ENCODE measurements around the gene ETV3L.

The ETV3L gene

DNA sequence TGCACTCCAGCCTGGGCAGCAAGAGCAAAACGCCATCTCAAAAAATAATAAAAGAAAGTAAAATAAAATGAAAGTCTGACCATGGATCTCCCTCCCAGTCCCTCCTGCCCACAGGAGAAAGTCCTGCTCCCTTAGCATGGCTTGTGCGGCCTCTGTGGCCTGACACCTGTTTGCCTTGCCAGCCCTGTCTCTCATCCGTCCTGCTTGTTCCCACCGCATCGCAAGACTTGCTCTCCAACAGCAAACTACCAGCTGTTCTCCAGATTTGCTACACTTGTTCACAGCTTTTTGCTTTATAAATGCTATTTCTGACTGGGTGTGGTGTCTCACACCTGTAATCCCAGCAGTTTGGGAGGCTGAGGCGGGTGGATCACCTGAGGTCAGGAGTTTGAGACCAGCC, 2.7 kb downstream of the ETV3L start:
- H3K4me3 ChIP-seq (ENCODE audit: insufficient read depth, low read depth, low read length, poor library complexity, severe bottlenecking), result no peak overlapping the region
- no peak for DNase-seq
- no peaks in the 10 kb centered on the region for H3K36me3 ChIP-seq (ENCODE audit: control insufficient read depth, insufficient read depth, low read length)
- H3K27ac ChIP-seq (ENCODE audit: insufficient read depth, low read length, poor library complexity, severe bottlenecking), result no peak overlapping the region
- no peaks in the 10 kb centered on the region for H3K9me3 ChIP-seq (ENCODE audit: control insufficient read depth, low read length)
- no peaks in the 10 kb centered on the region for H3K4me1 ChIP-seq (ENCODE audit: control insufficient read depth, insufficient read depth, low read length, poor library complexity, severe bottlenecking)
- H3K27me3 ChIP-seq (replicated peaks; ENCODE audit: control insufficient read depth, insufficient read depth, low read length, poor library complexity, severe bottlenecking), result no peaks in the 10 kb centered on the region

GRCh38 chr1:157095551-157095950, 4.1 kb downstream of the ETV3L start:
- Histone ChIP-seq H3K27me3 (replicated peaks; ENCODE audit: control insufficient read depth, insufficient read depth, low read length, poor library complexity, severe bottlenecking) (no peaks in the 10 kb centered on the region), H3K9me3 (ENCODE audit: control insufficient read depth, low read length) (no peaks in the 10 kb centered on the region), H3K27ac (ENCODE audit: insufficient read depth, low read length, poor library complexity, severe bottlenecking) (no peak overlapping the region), H3K4me1 (ENCODE audit: control insufficient read depth, insufficient read depth, low read length, poor library complexity, severe bottlenecking) (no peaks in the 10 kb centered on the region), H3K36me3 (ENCODE audit: control insufficient read depth, insufficient read depth, low read length) (no peaks in the 10 kb centered on the region), H3K4me3 (ENCODE audit: insufficient read depth, low read depth, low read length, poor library complexity, severe bottlenecking) (no peak overlapping the region)
- no peak for DNase-seq

- peaks cover 3% of the 10 kb centered on the region for H3K4me1 ChIP-seq (ENCODE audit: control insufficient read depth, insufficient read depth, low read length, poor library complexity, severe bottlenecking)
- H3K27ac ChIP-seq (ENCODE audit: insufficient read depth, low read length, poor library complexity, severe bottlenecking), result no peak overlapping the region
- no peak overlapping the region for H3K4me3 ChIP-seq (ENCODE audit: insufficient read depth, low read depth, low read length, poor library complexity, severe bottlenecking)
- no peak for DNase-seq
- H3K27me3 ChIP-seq (replicated peaks; ENCODE audit: control insufficient read depth, insufficient read depth, low read length, poor library complexity, severe bottlenecking), result no peaks in the 10 kb centered on the region
- no peaks in the 10 kb centered on the region for H3K36me3 ChIP-seq (ENCODE audit: control insufficient read depth, insufficient read depth, low read length)
- no peaks in the 10 kb centered on the region for H3K9me3 ChIP-seq (ENCODE audit: control insufficient read depth, low read length)
These were observed 4.5 kb downstream of the ETV3L start for GRCh38 chr1:157095091-157095490.

- no peaks in the 10 kb centered on the region for H3K27me3 ChIP-seq (replicated peaks; ENCODE audit: control insufficient read depth, insufficient read depth, low read length, poor library complexity, severe bottlenecking)
These were observed 6.8 kb downstream of the ETV3L start for GRCh38 chr1:157092831-157093230.

GRCh38 chr1:157091668-157092273, 7.8 kb downstream of the ETV3L start:
- H3K4me1 ChIP-seq (ENCODE audit: control insufficient read depth, insufficient read depth, low read length, poor library complexity, severe bottlenecking), result peaks cover 5% of the 10 kb centered on the region
- H3K27ac ChIP-seq (ENCODE audit: insufficient read depth, low read length, poor library complexity, severe bottlenecking), result no peak overlapping the region
- no peaks in the 10 kb centered on the region for H3K9me3 ChIP-seq (ENCODE audit: control insufficient read depth, low read length)
- H3K27me3 ChIP-seq (replicated peaks; ENCODE audit: control insufficient read depth, insufficient read depth, low read length, poor library complexity, severe bottlenecking), result no peaks in the 10 kb centered on the region
- H3K4me3 ChIP-seq (ENCODE audit: insufficient read depth, low read depth, low read length, poor library complexity, severe bottlenecking), result no peak overlapping the region
- no peak for DNase-seq
- no peaks in the 10 kb centered on the region for H3K36me3 ChIP-seq (ENCODE audit: control insufficient read depth, insufficient read depth, low read length)

More at GRCh38 chr1:157092831-157093230, 6.8 kb downstream of the ETV3L start:
- H3K9me3 ChIP-seq (ENCODE audit: control insufficient read depth, low read length), result no peaks in the 10 kb centered on the region
- no peak for DNase-seq
- no peak overlapping the region for H3K4me3 ChIP-seq (ENCODE audit: insufficient read depth, low read depth, low read length, poor library complexity, severe bottlenecking)
- H3K36me3 ChIP-seq (ENCODE audit: control insufficient read depth, insufficient read depth, low read length), result no peaks in the 10 kb centered on the region
- no peak overlapping the region for H3K27ac ChIP-seq (ENCODE audit: insufficient read depth, low read length, poor library complexity, severe bottlenecking)
- peaks cover 5% of the 10 kb centered on the region for H3K4me1 ChIP-seq (ENCODE audit: control insufficient read depth, insufficient read depth, low read length, poor library complexity, severe bottlenecking)

GRCh38 chr1:157091186-157091585, 8.4 kb downstream of the ETV3L start:
- Histone ChIP-seq H3K4me1 (ENCODE audit: control insufficient read depth, insufficient read depth, low read length, poor library complexity, severe bottlenecking) (peaks cover 5% of the 10 kb centered on the region), H3K4me3 (ENCODE audit: insufficient read depth, low read depth, low read length, poor library complexity, severe bottlenecking) (no peak overlapping the region), H3K36me3 (ENCODE audit: control insufficient read depth, insufficient read depth, low read length) (no peaks in the 10 kb centered on the region), H3K9me3 (ENCODE audit: control insufficient read depth, low read length) (no peaks in the 10 kb centered on the region), H3K27me3 (replicated peaks; ENCODE audit: control insufficient read depth, insufficient read depth, low read length, poor library complexity, severe bottlenecking) (no peaks in the 10 kb centered on the region), H3K27ac (ENCODE audit: insufficient read depth, low read length, poor library complexity, severe bottlenecking) (no peak overlapping the region)
- no peak for DNase-seq

- H3K4me3 ChIP-seq (ENCODE audit: insufficient read depth, low read depth, low read length, poor library complexity, severe bottlenecking), result no peak overlapping the region
- no peaks in the 10 kb centered on the region for H3K36me3 ChIP-seq (ENCODE audit: control insufficient read depth, insufficient read depth, low read length)
- no peaks in the 10 kb centered on the region for H3K9me3 ChIP-seq (ENCODE audit: control insufficient read depth, low read length)
- no peak for DNase-seq
- no peaks in the 10 kb centered on the region for H3K27me3 ChIP-seq (replicated peaks; ENCODE audit: control insufficient read depth, insufficient read depth, low read length, poor library complexity, severe bottlenecking)
- peaks cover 5% of the 10 kb centered on the region for H3K4me1 ChIP-seq (ENCODE audit: control insufficient read depth, insufficient read depth, low read length, poor library complexity, severe bottlenecking)
- H3K27ac ChIP-seq (ENCODE audit: insufficient read depth, low read length, poor library complexity, severe bottlenecking), result no peak overlapping the region
These were observed 8.8 kb downstream of the ETV3L start for GRCh38 chr1:157090771-157091170.

DNA sequence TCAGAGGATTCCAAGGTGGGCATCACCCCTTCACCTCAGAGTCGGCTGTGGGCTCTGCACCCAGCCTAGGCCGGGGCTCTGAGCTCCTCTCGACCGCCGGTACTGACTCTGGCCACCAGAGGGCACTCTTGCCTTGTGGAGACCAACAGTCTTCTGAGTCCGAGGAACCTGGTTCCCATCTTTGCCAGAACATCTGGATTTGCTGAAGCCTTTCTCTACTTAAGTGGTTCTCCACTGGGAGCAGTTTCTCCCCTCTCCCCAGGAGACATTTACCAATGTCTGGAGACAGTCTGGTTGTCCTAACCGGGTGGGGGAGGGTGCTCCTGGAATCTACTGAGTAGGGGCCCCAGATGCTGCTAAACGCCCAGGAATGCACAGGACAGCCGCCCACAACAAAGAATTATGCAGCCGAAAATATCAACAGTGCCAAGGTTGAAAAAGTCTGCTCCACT, 9.4 kb downstream of the ETV3L start:
- H3K9me3 ChIP-seq (ENCODE audit: control insufficient read depth, low read length), result no peaks in the 10 kb centered on the region
- DNase-seq, result peak; percentile 61 to 77 (median 71)
- peaks cover 5% of the 10 kb centered on the region for H3K4me1 ChIP-seq (ENCODE audit: control insufficient read depth, insufficient read depth, low read length, poor library complexity, severe bottlenecking)
- H3K4me3 ChIP-seq (ENCODE audit: insufficient read depth, low read depth, low read length, poor library complexity, severe bottlenecking), result no peak overlapping the region
- no peaks in the 10 kb centered on the region for H3K36me3 ChIP-seq (ENCODE audit: control insufficient read depth, insufficient read depth, low read length)
- H3K27me3 ChIP-seq (replicated peaks; ENCODE audit: control insufficient read depth, insufficient read depth, low read length, poor library complexity, severe bottlenecking), result no peaks in the 10 kb centered on the region
- H3K27ac ChIP-seq (ENCODE audit: insufficient read depth, low read length, poor library complexity, severe bottlenecking), result no peak overlapping the region

DNA sequence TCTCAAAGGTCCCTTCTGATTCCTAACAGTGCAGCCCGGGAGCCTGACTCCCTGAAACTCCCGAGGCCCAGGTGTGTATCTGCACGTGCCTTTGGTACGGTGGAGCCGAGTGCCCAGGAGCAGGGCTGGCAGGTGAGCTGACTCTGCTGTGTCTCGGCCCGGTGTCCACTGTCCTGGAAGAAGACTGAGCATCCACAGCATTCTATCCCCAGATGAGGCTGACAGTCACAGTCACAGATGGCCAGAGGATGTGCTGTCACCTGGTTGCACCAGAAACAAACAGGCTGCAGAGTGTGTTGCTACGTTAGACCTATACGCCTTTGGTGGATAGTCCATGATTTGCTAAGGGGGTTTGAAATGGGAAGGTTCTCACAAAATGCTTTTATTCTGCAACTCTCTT, 9.8 kb downstream of the ETV3L start:
- no peaks in the 10 kb centered on the region for H3K9me3 ChIP-seq (ENCODE audit: control insufficient read depth, low read length)
- H3K4me3 ChIP-seq (ENCODE audit: insufficient read depth, low read depth, low read length, poor library complexity, severe bottlenecking), result no peak overlapping the region
- H3K4me1 ChIP-seq (ENCODE audit: control insufficient read depth, insufficient read depth, low read length, poor library complexity, severe bottlenecking), result peaks cover 5% of the 10 kb centered on the region

DNA sequence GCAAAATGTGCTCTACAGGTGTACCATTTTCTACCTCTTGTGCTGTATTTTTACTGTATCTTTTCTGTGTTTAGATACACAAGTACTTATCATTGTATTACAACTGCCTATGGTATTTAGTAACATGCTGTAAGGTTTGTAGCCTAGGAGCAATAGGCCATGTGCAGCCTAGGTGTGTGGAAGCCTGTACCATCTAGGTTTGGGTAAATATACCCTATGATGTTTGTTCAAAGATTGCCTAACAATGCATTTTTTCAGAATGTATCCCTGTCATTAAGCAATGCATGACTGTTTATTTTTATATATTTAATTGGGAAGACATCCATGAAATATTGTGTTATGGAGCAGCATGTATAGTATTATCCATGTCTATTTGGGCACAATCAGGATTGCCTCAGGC, 11.0 kb downstream of the ETV3L start:
- Histone ChIP-seq H3K9me3 (ENCODE audit: control insufficient read depth, low read length) (no peaks in the 10 kb centered on the region), H3K27me3 (replicated peaks; ENCODE audit: control insufficient read depth, insufficient read depth, low read length, poor library complexity, severe bottlenecking) (no peaks in the 10 kb centered on the region), H3K4me3 (ENCODE audit: insufficient read depth, low read depth, low read length, poor library complexity, severe bottlenecking) (no peak overlapping the region), H3K4me1 (ENCODE audit: control insufficient read depth, insufficient read depth, low read length, poor library complexity, severe bottlenecking) (peaks cover 5% of the 10 kb centered on the region), H3K27ac (ENCODE audit: insufficient read depth, low read length, poor library complexity, severe bottlenecking) (no peak overlapping the region), H3K36me3 (ENCODE audit: control insufficient read depth, insufficient read depth, low read length) (no peaks in the 10 kb centered on the region)
- no peak for DNase-seq

More for the DNA sequence above, 9.8 kb downstream of the ETV3L start:
- no peak for DNase-seq
- Histone ChIP-seq H3K36me3 (ENCODE audit: control insufficient read depth, insufficient read depth, low read length) (no peaks in the 10 kb centered on the region), H3K27me3 (replicated peaks; ENCODE audit: control insufficient read depth, insufficient read depth, low read length, poor library complexity, severe bottlenecking) (no peaks in the 10 kb centered on the region), H3K27ac (ENCODE audit: insufficient read depth, low read length, poor library complexity, severe bottlenecking) (no peak overlapping the region)

Data from effector memory CD4-positive, alpha-beta T cell (primary cell).